ENCODE data around the gene ILKAP. TPM values are rescaled to one million over a fixed set of nuclear protein-coding genes. Genes with fewer than 3 reads are reported as not detected.

Gene ILKAP
- total RNA-seq, 1 experiment from 2014 or later: 41.5 TPM

DNA sequence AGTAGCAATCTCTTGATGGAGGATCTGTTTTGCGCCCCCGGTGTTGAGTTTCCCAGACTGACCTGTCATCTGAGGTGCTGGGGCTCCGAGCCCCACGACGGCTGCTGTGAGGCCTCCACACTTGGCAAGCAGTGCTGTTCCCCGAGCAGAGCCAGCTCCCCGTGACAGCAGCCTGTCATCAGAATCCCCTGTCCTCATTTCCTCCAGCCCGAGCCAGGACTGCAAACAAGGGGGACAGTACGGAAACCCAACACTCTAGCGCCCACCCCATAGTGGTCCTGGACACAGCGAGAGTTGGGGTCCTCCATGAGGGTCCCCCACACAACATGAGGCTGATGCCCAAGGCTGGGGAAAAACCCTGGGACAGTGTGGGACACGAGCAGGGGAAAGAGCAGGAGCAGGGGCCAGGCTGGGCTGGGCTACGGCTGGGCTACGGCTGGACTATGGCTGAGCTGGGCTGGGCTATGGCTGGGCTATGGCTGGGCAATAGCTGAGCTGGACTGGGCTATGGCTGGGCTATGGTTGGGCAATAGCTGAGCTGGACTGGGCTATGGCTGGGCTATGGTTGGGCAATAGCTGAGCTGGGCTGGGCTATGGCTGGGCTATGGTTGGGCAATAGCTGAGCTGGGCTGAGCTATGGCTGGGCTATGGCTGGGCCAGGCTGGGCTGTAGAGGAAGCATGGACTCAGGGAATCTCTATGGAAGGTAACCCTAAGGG lies 66.5 kb downstream of the ILKAP start:
- no peak overlapping the region for H4K91ac ChIP-seq (ENCODE audit: insufficient read length, low read depth, low read length)
- TF ChIP-seq, protein P1, sequence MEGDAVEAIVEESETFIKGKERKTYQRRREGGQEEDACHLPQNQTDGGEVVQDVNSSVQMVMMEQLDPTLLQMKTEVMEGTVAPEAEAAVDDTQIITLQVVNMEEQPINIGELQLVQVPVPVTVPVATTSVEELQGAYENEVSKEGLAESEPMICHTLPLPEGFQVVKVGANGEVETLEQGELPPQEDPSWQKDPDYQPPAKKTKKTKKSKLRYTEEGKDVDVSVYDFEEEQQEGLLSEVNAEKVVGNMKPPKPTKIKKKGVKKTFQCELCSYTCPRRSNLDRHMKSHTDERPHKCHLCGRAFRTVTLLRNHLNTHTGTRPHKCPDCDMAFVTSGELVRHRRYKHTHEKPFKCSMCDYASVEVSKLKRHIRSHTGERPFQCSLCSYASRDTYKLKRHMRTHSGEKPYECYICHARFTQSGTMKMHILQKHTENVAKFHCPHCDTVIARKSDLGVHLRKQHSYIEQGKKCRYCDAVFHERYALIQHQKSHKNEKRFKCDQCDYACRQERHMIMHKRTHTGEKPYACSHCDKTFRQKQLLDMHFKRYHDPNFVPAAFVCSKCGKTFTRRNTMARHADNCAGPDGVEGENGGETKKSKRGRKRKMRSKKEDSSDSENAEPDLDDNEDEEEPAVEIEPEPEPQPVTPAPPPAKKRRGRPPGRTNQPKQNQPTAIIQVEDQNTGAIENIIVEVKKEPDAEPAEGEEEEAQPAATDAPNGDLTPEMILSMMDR (conservative IDR thresholded peaks at IDR 0.05): no peak
- no peaks in the 10 kb centered on the region for H3K9me3 Mint-ChIP-seq
- H3K4me2 ChIP-seq (ENCODE audit: insufficient read depth, insufficient read length, low read length): no peak overlapping the region
- no peak overlapping the region for H3K18ac ChIP-seq (ENCODE audit: insufficient read length, low read depth, low read length)
- no peak overlapping the region for H3K14ac ChIP-seq (ENCODE audit: insufficient read depth, low read length)
- no peaks in the 10 kb centered on the region for H3K23me2 ChIP-seq (ENCODE audit: insufficient read length, low read depth, low read length, poor library complexity, severe bottlenecking)
- H3K27ac ChIP-seq (ENCODE audit: insufficient read length, low read depth, low read length): no peak overlapping the region
- no peak overlapping the region for H2BK12ac ChIP-seq (ENCODE audit: insufficient read length, low read depth, low read length)
- no peaks in the 10 kb centered on the region; the same call in 1 of the 2 replicates for H3K27me3 Mint-ChIP-seq (ENCODE audit: low read depth)
- no peak overlapping the region for H3K4me3 Mint-ChIP-seq
- no peaks in the 10 kb centered on the region for H3K9me3 ChIP-seq (ENCODE audit: control insufficient read depth, low read depth, low read length)
- H3K79me2 ChIP-seq (ENCODE audit: insufficient read depth, low read length): no peaks in the 10 kb centered on the region
- H3T11ph ChIP-seq (ENCODE audit: low read length): no peak overlapping the region
- H2AK5ac ChIP-seq (ENCODE audit: insufficient read length, low read length): no peak overlapping the region
- H3K79me1 ChIP-seq (ENCODE audit: insufficient read depth, low read depth, low read length, poor library complexity, severe bottlenecking): no peaks in the 10 kb centered on the region
- peaks cover 2% of the 10 kb centered on the region for H4K20me1 ChIP-seq (ENCODE audit: control insufficient read depth, insufficient read depth, insufficient read length)
- H3K4me1 Mint-ChIP-seq: no peaks in the 10 kb centered on the region
- H2BK120ac ChIP-seq (ENCODE audit: low read depth, low read length, poor library complexity, severe bottlenecking): no peak overlapping the region
- WGBS (ENCODE audit: extremely low coverage, insufficient read length, low lambda C conversion rate): no CpG with 5 or more reads among the region's 14 CpGs
- no peak overlapping the region for H2BK5ac ChIP-seq (ENCODE audit: insufficient read length, low read length)
- no peak for DNase-seq
- no peak overlapping the region for H3K23ac ChIP-seq (ENCODE audit: insufficient read length, low read depth, low read length)
- no peak overlapping the region for H2AFZ ChIP-seq (ENCODE audit: low read length)
- no peak overlapping the region for H2BK15ac ChIP-seq (ENCODE audit: low read depth, low read length)
- no peak overlapping the region for H2BK20ac ChIP-seq (ENCODE audit: low read depth, low read length, poor library complexity, severe bottlenecking)
- H3K36me3 Mint-ChIP-seq (ENCODE audit: insufficient read depth in 1 of 3, low read depth in 3 of 3): no peaks in the 10 kb centered on the region
- H4K8ac ChIP-seq (replicated peaks; ENCODE audit: insufficient read length, low read depth, low read length): no peak overlapping the region
- H3K9ac ChIP-seq (ENCODE audit: extremely low read depth, insufficient read length, low read length): no peak overlapping the region
- no peak overlapping the region for H3K4ac ChIP-seq (ENCODE audit: low read depth, low read length)
- H3K56ac ChIP-seq (ENCODE audit: insufficient read length, low read depth, low read length): no peak overlapping the region
- H3K4me1 ChIP-seq (ENCODE audit: insufficient read depth, low read length): no peaks in the 10 kb centered on the region
- H4K5ac ChIP-seq (ENCODE audit: insufficient read length, low read depth, low read length): no peak overlapping the region
- no peak overlapping the region for H3K27ac Mint-ChIP-seq
- no peaks in the 10 kb centered on the region for H3K27me3 ChIP-seq (ENCODE audit: insufficient read depth, low read length)

All from H9 (cell line).